RWPE1 (cell line): ENCODE measurements around the gene UPB1.

Source experiments
- CTCF ChIA-PET: fragments of 350-600 bp; sonication (Branson Sonifier 250); formaldehyde crosslinking; extraction: SDS; loops from one replicate; lab custom pipeline; 2021; lab: Yijun Ruan, JAX
- POLR2A ChIA-PET: fragments of 400-600 bp; formaldehyde crosslinking; extraction: SDS; loops from one replicate; lab custom pipeline; 2020; ENCODE audit warnings: antibody characterized with exemption; ENCODE audit not compliant: low non-redundant PET; lab: Yijun Ruan, JAX
- DNase-seq: peaks from one replicate; pipeline ENCODE4 v3.0.0; 2012; ENCODE audit warnings: low spot score
- H3K27ac ChIP-seq: fragments of 450-650 bp; 2 replicates; pipeline ENCODE4 v1.5.1; 2017
- TF ChIP-seq, protein P1 (sequence below): fragments of 450-650 bp; conservative IDR thresholded peaks from 2 replicates; pipeline ENCODE4 v1.5.1; 2017; ENCODE audit warnings: low read depth, mild to moderate bottlenecking

The UPB1 gene

DNA sequence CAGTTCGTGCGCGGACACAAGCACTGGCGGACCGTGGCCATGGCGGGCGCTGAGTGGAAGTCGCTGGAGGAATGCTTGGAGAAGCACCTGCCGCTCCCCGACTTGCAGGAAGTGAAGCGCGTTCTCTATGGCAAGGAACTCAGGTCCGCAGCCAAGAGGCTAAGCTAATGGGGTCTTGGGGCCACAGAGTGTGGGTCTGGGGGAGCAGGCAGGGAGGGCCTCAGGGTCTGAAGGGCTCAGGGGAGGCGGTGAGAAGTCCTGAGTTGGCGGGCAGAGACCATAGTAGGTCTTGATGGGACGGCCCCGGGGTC, 188 bp downstream of the UPB1 start:
- ChIA-PET POLR2A (no interaction called here), CTCF (no interaction called here)
- TF ChIP-seq, protein P1, sequence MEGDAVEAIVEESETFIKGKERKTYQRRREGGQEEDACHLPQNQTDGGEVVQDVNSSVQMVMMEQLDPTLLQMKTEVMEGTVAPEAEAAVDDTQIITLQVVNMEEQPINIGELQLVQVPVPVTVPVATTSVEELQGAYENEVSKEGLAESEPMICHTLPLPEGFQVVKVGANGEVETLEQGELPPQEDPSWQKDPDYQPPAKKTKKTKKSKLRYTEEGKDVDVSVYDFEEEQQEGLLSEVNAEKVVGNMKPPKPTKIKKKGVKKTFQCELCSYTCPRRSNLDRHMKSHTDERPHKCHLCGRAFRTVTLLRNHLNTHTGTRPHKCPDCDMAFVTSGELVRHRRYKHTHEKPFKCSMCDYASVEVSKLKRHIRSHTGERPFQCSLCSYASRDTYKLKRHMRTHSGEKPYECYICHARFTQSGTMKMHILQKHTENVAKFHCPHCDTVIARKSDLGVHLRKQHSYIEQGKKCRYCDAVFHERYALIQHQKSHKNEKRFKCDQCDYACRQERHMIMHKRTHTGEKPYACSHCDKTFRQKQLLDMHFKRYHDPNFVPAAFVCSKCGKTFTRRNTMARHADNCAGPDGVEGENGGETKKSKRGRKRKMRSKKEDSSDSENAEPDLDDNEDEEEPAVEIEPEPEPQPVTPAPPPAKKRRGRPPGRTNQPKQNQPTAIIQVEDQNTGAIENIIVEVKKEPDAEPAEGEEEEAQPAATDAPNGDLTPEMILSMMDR: no peak
- no peak for DNase-seq
- H3K27ac ChIP-seq: no peak overlapping the region

DNA sequence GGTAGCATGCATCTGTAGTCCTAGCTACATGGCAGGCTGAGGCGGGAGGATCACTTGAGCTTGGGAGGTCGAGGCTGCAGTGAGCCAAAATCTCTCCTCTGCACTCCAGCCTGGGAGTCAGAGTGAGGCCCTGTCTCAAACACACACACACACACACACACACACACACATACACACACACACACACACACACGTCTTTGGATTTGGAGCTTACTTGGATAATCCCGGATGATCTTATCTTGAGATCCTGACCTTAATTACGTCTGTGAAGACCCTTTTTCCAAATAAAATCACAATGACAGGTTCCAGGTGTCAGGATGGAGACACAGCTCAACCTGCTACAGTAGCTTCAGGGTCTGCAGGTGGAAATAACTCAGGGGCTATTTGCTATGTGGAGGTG, 1.1 kb downstream of the UPB1 start:
- POLR2A ChIA-PET: no interaction called here
- no peak for DNase-seq
- CTCF ChIA-PET: no interaction called here
- TF ChIP-seq, protein P1: no peak
- no peak overlapping the region for H3K27ac ChIP-seq

DNA sequence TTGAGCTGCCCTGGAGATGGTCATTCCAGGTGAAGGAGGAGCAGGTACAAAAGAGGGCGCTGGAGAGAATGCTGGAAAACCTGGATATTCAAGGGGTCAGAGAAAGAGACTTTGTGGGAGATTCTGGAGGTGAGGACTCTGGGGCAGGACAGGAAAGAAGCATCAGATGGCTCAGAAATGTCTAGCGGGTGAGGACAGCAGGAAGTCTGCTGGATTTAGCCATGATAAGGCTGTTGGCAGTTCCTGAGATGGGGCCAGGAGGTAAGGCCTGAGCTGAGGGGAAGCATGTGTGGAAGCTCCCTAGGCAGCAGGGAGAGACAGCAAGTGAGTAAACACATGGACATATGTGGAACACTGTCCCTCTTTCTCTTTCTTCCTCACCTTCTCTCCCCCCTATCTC, 1.5 kb downstream of the UPB1 start:
- ChIA-PET POLR2A (no interaction called here), CTCF (no interaction called here)
- TF ChIP-seq, protein P1: no peak
- H3K27ac ChIP-seq: no peak overlapping the region
- DNase-seq: no peak

DNA sequence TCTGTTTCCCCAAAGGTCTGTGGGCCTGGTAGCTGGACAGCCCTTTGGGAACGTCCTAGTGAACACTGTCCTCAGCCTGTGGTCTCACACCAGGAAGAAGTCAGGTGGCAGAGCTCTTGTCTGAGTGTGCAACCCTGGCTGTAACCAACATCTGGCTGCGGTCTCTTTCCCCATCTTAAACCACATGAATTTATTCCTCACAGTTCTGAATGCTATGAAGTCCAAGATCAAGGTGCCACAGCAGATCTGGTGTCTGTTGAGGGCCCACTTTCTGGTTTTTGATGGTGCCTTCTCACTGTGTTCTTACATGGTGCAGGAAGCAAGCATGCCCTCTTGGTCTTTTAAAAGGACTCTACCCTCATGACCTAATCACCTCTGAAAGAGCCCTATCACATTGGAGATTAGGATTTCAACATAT, 2.7 kb downstream of the UPB1 start:
- ChIA-PET CTCF (no interaction called here), POLR2A (no interaction called here)
- TF ChIP-seq, protein P1: no peak
- no peak overlapping the region for H3K27ac ChIP-seq
- no peak for DNase-seq

DNA sequence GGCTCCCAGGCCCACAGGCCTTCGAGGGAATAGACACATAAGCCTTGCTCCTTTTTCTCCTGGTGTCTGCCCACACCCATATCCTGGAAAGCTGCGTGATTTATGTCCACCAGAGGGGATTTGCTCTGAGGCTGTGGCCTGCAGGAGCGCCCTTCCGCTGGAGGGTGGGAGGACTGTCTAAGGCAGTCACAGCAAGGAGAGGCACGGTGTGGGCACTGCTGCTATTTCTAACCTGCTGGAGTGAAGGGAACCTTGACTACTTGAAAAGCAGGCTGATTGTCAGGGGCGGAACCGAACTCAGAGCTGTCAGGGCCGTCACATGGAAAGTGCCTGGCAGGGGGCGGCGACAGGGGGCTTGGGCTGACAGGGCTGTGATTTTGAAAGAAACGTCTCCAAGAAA, 3.7 kb downstream of the UPB1 start:
- CTCF ChIA-PET: no interaction called here

DNA sequence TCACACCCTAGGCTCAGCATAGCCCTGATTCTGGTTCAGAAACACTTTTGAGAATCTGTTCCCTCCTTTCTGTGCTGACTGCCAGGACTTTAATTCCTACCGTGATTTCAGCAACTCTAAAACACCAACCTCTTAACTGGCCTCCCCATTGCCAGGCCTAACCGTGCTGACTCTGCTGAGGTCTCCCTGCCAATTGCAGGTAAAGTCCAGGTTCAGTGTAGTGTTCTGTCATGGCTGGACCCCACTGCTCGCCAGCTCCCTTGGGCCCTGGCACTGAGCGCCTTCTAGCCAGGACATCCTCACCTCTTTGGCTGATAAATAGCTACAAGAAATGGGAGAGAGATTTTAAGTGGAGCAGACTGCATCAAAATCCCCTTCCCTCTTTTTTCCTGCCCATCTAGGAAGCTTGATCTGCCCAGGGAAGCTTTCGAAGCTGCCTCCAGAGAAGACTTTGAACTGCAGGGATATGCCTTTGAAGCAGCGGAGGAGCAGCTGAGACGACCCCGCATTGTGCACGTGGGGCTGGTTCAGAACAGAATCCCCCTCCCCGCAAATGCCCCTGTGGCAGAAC, 4.7 kb downstream of the UPB1 start:
- no peak for DNase-seq
- POLR2A ChIA-PET: no interaction called here
- CTCF ChIA-PET: interaction anchor here (0.6 kb wide), 1 partner anchor 124 kb away, joined by 3 read pairs; no protein-coding TSS in a partner anchor
- TF ChIP-seq, protein P1: no peak
- H3K27ac ChIP-seq: no peak overlapping the region

More for the DNA sequence above, 3.7 kb downstream of the UPB1 start:
- POLR2A ChIA-PET: no interaction called here
- no peak overlapping the region for H3K27ac ChIP-seq
- TF ChIP-seq, protein P1: no peak
- DNase-seq: no peak
